K562 (cell line): ENCODE measurements around the gene SLC20A1. TPM values are rescaled to one million over a fixed set of nuclear protein-coding genes. Genes with fewer than 3 reads are reported as not detected.

Source experiments
- BCLAF1 ChIP-seq, 2 experiments: fragments of 450-650 bp in 1 of 2; IDR thresholded peaks; 2 replicates each; pipeline ENCODE4 v1.6.1; 2011 to 2017; ENCODE audit warnings: low read depth in 2 of 2, antibody characterized with exemption in 1 of 2, borderline replicate concordance in 1 of 2, low read length in 1 of 2, mild to moderate bottlenecking in 1 of 2, mixed read lengths in 1 of 2; ENCODE audit not compliant: control insufficient read depth in 1 of 2
- CAMTA2 ChIP-seq: fragments of 250-450 bp; sonication (Bioruptor Pico); conservative IDR thresholded peaks from 2 replicates; pipeline ENCODE4 v1.5.1; 2022
- DPF2 ChIP-seq: fragments of 450-650 bp; IDR thresholded peaks from 2 replicates; pipeline ENCODE4 v1.6.1; 2016
- ESRRB ChIP-seq: fragments of 250-450 bp; sonication (Bioruptor Pico); IDR thresholded peaks from 2 replicates; pipeline ENCODE4 v1.5.0; 2020; ENCODE audit warnings: mild to moderate bottlenecking, moderate library complexity, borderline replicate concordance
- GABPB2 ChIP-seq: fragments of 250-450 bp; sonication (Bioruptor Pico); conservative IDR thresholded peaks from 2 replicates; pipeline ENCODE4 v1.5.1; 2021; ENCODE audit warnings: mild to moderate bottlenecking
- GATAD2A ChIP-seq: fragments of 450-650 bp; IDR thresholded peaks from 2 replicates; pipeline ENCODE4 v1.6.1; 2017
- HMGXB4 ChIP-seq: sonication (generic); formaldehyde crosslinking; IDR thresholded peaks from 2 replicates; pipeline ENCODE4 v1.8.1; 2023; ENCODE audit warnings: mild to moderate bottlenecking, missing genetic modification reagents
- KLF10 ChIP-seq: fragments of 250-450 bp; sonication (Bioruptor Pico); IDR thresholded peaks from 2 replicates; pipeline ENCODE4 v1.6.1; 2021; ENCODE audit warnings: matching md5 sums
- MCM3 ChIP-seq: fragments of 450-650 bp; IDR thresholded peaks from 2 replicates; pipeline ENCODE4 v1.6.1; 2016
- NCOR1 ChIP-seq: fragments of 450-650 bp; IDR thresholded peaks from 2 replicates; pipeline ENCODE4 v1.6.1; 2016; ENCODE audit warnings: mild to moderate bottlenecking, moderate library complexity
- POLR2AphosphoS5 ChIP-seq: IDR thresholded peaks from 2 replicates; pipeline ENCODE4 v1.6.1; 2011; ENCODE audit warnings: mild to moderate bottlenecking, low read depth, low read length, moderate library complexity; ENCODE audit not compliant: control insufficient read depth, insufficient read depth
- POLR3A ChIP-seq: IDR thresholded peaks from 2 replicates; pipeline ENCODE4 v1.6.1; 2011; ENCODE audit warnings: borderline replicate concordance, mild to moderate bottlenecking, moderate library complexity; ENCODE audit not compliant: insufficient read length, insufficient read depth; ENCODE audit errors: extremely low read depth
- SIRT6 ChIP-seq: IDR thresholded peaks from one replicate; pipeline ENCODE4 v1.6.1; 2012; ENCODE audit warnings: low read depth, mild to moderate bottlenecking, control low read depth, inconsistent platforms, low read length, moderate library complexity
- TEAD4 ChIP-seq, 2 experiments: sonication (generic) in 1 of 2; formaldehyde crosslinking in 1 of 2; IDR thresholded peaks; 2 replicates each; pipeline versions ENCODE4 v1.6.1 to v1.8.0; 2012 to 2022; ENCODE audit warnings: borderline replicate concordance in 1 of 2, inconsistent platforms in 1 of 2, low read length in 1 of 2, mild to moderate bottlenecking in 1 of 2, missing genetic modification reagents in 1 of 2
- polyA plus RNA-seq, 8 experiments: library from polyadenylated mRNA; depleted of rRNA in 4 of 8; stranded (reverse) in 5 of 8; unstranded in 3 of 8; fragments of >200 nt; fragmentation: Nextera tagmentation in 2 of 8; fragmentation: Illumina TruSeq in 1 of 8; extraction: Ambion mirVana in 2 of 8; extraction: Trizol in 1 of 8; gene quantifications; 2 replicates each; pipeline versions ENCODE4 v1.2.1 to v1.2.3, GENCODE V29; 2011 to 2014; ENCODE audit warnings: inconsistent platforms in 1 of 8, missing spikeins in 1 of 8
- total RNA-seq, 7 experiments: library from RNA; depleted of rRNA in 6 of 7; stranded (reverse); fragments of >200 nt in 6 of 7; fragmentation: Illumina TruSeq in 2 of 7; extraction: Trizol in 2 of 7; gene quantifications; 2 replicates each; pipeline versions ENCODE4 v1.2.1 to v1.2.3, GENCODE V29; 2011 to 2021; ENCODE audit warnings: low replicate concordance in 1 of 7

The SLC20A1 gene
- total and polyA plus RNA-seq, 9 of the 15 experiments (the other 6 are each of a cell fraction or from before 2014, with no cell fraction given), result 53.8 to 150 (median 74.7) TPM

- TF ChIP-seq POLR3A (no peak), ESRRB (no peak), GABPB2 (CRISPR knock-in tag) (no peak), CAMTA2 (CRISPR knock-in tag) (no peak), GATAD2A (no peak), TEAD4 (IDR thresholded peaks at IDR 0.05; ENCODE audit: low read length) (no peak), TEAD4 (CRISPR knock-in tag; IDR thresholded peaks at IDR 0.05; ENCODE audit: borderline replicate concordance) (no peak), HMGXB4 (CRISPR knock-in tag) (no peak), BCLAF1 (IDR thresholded peaks at IDR 0.05; ENCODE audit: borderline replicate concordance in 1 of 2, control insufficient read depth in 1 of 2, low read depth in 2 of 2, low read length in 1 of 2) (no peak), POLR2AphosphoS5 (0 out of 2 replicates have a peak, but pooled peaks have one; percentile 19), SIRT6 (no peak), DPF2 (no peak), KLF10 (CRISPR knock-in tag) (no peak), MCM3 (no peak), NCOR1 (no peak)
Observed at GRCh38 chr2:112646791-112647689, 1.3 kb downstream of the SLC20A1 start (continued).
